GM10248 (cell line): ENCODE results near the gene NXF1.
"Not testable (repeated sequence)": the region's sequence is repeated elsewhere in the genome, so short reads cannot be mapped to it uniquely, and the experiment has no call there.

Experiments used
- CTCF ChIA-PET: fragments of 300-600 bp; sonication (Branson Sonifier 250); formaldehyde crosslinking; extraction: SDS; loops from one replicate; lab custom pipeline; 2021; ENCODE audit warnings: antibody characterized with exemption; lab: Yijun Ruan, JAX
- POLR2A ChIA-PET: fragments of 350-650 bp; sonication (Branson Sonifier 250); formaldehyde crosslinking; extraction: SDS; loops from one replicate; lab custom pipeline; 2020; ENCODE audit warnings: antibody characterized with exemption; lab: Yijun Ruan, JAX
- DNase-seq: peaks from one replicate; pipeline ENCODE4 v3.0.0; 2012; ENCODE audit errors: extremely low spot score
- TF ChIP-seq, protein P1 (sequence below): IDR thresholded peaks from 2 replicates; pipeline ENCODE4 v1.5.1; 2012; ENCODE audit warnings: mild to moderate bottlenecking, low read depth; ENCODE audit errors: extremely low read depth, missing control alignments, control extremely low read depth

NXF1 gene

DNA sequence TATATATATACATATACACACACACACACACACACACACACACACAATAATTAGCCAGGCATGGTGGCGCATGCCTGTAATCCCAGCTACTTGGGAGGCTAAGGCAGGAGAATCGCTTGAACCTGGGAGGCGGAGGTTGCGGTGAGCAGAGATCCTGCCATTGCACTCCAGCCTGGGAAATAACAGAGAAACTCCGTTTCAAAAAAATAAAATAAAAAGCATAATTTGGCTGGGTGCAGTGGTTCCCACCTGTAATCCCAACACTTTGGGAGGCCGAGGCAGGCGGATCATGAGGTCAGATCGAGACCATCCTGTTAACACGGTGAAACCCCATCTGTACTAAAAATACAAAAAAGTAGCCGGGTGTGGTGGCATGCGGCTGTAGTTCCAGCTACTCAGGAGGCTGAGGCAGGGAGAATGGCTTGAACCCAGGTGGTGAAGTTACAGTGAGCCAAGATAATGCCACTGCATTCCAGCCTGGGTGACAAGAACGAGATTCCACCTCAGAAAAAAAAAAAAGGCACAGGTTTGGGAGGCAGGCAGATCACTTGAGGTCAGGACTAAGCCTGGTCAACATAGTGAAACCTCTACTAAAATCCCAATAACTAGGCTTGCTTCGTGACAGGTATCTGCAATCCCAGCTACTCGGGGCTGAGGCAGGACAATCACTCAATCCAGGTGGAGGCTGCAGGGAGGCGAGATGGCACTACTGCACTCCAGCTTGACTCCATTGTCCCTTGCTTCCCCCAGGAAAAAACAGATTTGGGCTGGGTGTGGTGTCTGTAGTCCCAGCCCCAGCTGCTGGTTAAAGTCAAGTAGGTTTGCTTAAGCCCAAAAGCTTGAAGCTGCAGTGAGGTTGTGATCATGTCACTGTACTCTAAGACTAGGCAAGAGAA is 45.9 kb upstream of the NXF1 start:
- CTCF ChIA-PET, result interaction anchor here (0.9 to 1.7 kb wide), 5 partner anchors 11 to 65 kb away, joined by 3 to 6 read pairs (median 4); partner anchors contain the start of gene SLC3A2
- DNase-seq, result no peak
- TF ChIP-seq, protein P1, sequence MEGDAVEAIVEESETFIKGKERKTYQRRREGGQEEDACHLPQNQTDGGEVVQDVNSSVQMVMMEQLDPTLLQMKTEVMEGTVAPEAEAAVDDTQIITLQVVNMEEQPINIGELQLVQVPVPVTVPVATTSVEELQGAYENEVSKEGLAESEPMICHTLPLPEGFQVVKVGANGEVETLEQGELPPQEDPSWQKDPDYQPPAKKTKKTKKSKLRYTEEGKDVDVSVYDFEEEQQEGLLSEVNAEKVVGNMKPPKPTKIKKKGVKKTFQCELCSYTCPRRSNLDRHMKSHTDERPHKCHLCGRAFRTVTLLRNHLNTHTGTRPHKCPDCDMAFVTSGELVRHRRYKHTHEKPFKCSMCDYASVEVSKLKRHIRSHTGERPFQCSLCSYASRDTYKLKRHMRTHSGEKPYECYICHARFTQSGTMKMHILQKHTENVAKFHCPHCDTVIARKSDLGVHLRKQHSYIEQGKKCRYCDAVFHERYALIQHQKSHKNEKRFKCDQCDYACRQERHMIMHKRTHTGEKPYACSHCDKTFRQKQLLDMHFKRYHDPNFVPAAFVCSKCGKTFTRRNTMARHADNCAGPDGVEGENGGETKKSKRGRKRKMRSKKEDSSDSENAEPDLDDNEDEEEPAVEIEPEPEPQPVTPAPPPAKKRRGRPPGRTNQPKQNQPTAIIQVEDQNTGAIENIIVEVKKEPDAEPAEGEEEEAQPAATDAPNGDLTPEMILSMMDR, result no peak

DNA sequence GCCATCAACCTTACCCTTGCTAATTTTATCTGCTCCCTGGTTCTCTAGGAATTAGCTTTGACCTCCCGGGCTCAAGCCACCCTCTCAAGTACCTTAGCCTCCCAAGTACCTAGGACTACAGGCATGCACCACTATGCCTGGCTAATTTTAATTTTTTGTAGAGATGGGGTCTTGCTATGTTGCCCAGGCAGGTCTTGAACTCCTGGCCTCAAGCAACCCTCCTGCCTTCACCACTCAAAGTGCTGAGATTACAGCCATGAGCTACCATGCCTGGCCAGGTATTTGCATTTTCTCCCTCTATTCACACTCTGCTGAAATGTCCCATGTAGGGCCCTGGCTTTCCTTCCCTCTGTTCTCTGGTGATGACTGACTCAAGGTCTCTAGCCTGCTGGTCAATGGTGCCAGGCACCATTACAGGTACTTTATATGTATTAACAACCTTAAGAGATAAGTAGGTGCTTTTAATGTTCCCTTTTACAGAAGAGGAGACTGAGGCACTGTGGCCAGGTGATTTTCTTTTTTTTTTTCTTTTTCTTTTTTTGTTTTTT is 42.6 kb upstream of the NXF1 start:
- TF ChIP-seq, protein P1, result no peak
- ChIA-PET POLR2A (no interaction called here), CTCF (interaction anchor here (1.3 kb wide), 1 partner anchor 33 kb away, joined by 4 read pairs; the partner anchor contains the start of gene SLC3A2)
- DNase-seq, result no peak

More for the DNA sequence above, 45.9 kb upstream of the NXF1 start:
- POLR2A ChIA-PET, result interaction anchor here (0.5 to 9.0 kb wide), 9 partner anchors 11 to 1421 kb away, joined by 3 to 236 read pairs (median 3); partner anchors contain the start of genes POLR2G, SDHAF2 and WDR74

DNA sequence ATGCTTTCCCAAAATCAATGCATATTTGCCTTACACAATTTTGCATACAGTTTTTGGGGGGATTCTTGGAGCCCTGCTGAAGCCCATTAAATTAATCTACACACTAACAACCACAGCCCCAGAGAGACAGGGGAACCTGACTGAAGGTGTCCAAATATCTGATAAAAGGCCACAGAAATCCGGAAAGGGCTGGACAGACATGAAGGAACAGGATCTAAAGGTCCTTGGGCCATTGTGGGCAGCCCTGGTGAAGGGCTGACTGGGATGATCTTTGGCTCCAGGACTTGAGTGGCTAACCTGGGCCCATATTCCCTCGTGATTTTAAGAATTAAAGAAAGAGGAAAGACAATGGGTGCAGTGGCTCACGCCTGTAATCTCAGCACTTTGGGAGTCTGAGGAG is 40.9 kb upstream of the NXF1 start:
- CTCF ChIA-PET, result interaction anchor here (5.1 kb wide), 1 partner anchor 9 kb away, joined by 16 read pairs; no protein-coding TSS in a partner anchor
- TF ChIP-seq, protein P1, result no peak
- DNase-seq, result no peak
- POLR2A ChIA-PET, result interaction anchor here (3.3 kb wide), 1 partner anchor 9 kb away, joined by 24 read pairs; no protein-coding TSS in a partner anchor

DNA sequence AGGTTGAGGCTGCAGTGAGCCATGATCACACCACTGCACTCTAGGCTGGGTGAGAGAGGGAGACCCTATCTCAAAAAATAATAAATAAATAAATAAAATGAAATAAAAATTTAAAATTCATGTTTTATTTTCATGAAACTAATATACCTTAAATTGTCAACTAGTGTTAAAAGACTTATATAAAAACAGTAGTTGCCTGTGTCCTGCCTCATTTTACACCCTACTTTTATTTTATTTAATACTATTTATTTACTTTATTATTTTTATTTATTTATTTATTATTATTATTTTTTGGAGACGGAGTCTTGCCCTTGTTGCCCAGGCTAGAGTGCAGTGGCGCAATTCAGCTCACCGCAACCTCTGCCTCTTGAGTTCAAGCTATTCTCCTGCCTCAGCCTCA is 38.9 kb upstream of the NXF1 start:
- TF ChIP-seq, protein P1, result no peak
- CTCF ChIA-PET, result interaction anchor here (1.3 to 5.1 kb wide), 3 partner anchors 11 to 21 kb away, joined by 3 to 16 read pairs (median 5); no protein-coding TSS in a partner anchor
- DNase-seq, result no peak
- POLR2A ChIA-PET, result interaction anchor here (3.3 kb wide), 1 partner anchor 11 kb away, joined by 24 read pairs; no protein-coding TSS in a partner anchor

DNA sequence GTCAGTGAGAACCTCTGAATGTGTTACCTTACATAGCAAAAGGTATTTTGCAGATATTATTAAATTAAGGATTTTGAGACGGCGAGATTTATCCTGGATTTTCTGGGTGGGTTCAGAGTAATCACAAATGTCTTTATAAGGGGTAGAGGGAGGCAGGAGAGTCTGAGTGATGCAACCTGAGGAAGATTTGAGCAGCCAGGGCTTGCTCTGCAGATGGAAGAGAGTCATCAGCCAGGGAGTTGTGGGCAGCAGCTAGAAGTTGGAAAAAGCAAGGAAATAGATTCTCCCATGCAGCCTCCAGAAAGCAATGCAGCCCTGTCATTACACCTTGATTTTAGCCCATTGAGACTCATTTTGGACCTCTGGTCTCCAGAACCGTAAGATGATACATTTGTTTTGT is 38.2 kb upstream of the NXF1 start:
- no peak for DNase-seq
- TF ChIP-seq, protein P1, result no peak
- POLR2A ChIA-PET, result interaction anchor here (1.0 to 3.3 kb wide), 2 partner anchors 12 kb away, joined by 5 to 24 read pairs; no protein-coding TSS in a partner anchor
- CTCF ChIA-PET, result interaction anchor here (2.1 to 5.1 kb wide), 2 partner anchors 11 to 20 kb away, joined by 5 to 16 read pairs; no protein-coding TSS in a partner anchor

DNA sequence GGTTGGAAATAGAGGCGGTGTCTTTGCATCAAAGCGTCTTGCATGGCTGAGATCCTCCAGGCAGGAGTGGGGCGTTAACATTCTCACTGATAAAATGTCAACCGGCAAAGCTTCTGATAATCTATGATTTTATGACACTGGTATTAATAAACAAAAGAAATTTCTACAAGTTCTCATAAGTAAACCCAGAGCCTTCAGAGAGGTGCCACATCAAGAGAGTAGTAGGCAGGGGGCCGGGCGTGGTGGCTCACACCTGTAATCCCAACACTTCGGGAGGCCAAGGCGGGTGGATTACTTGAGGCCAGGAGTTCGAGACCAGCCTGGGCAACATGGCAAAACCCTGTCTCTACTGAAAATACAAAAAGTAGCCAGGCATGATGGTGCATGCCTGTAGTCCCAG is 37.7 kb upstream of the NXF1 start:
- ChIA-PET POLR2A (interaction anchor here (1.0 kb wide), 2 partner anchors 11 to 12 kb away, joined by 3 to 5 read pairs; no protein-coding TSS in a partner anchor), CTCF (interaction anchor here (5.1 kb wide), 1 partner anchor 12 kb away, joined by 16 read pairs; no protein-coding TSS in a partner anchor)
- DNase-seq, result not testable (repeated sequence)
